Measurements from ENCODE around the gene FECH. TPM values are rescaled to one million over a fixed set of nuclear protein-coding genes. Genes with fewer than 3 reads are reported as not detected.
"Not testable (repeated sequence)": the region's sequence is repeated elsewhere in the genome, so short reads cannot be mapped to it uniquely, and the experiment has no call there.

FECH gene
- total RNA-seq, 2 experiments from 2014 or later: 28.2 to 28.8 TPM

DNA sequence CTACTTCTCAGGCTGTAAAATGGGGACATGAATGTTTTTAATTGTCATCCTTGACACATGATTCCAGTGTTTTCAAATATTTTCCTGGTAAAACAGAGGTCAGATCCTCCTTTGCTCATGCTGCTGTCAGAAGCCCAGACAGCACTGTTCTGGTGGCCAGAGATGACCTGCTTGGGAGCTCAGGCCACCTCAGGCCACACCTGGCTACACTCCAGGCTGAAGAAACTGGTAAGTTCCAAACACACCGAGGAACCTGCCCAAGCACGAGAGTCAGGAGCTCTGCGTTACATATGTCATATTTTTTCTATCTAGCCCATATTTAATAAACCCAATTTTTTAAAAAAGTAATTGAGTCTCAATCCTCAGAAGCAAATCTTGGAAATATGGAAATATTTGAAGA lies 47.9 kb downstream of the FECH start:
- Mint-ChIP-seq H3K36me3 (no peaks in the 10 kb centered on the region), H3K4me3 (no peak overlapping the region), H3K9me3 (ENCODE audit: low read depth) (no peaks in the 10 kb centered on the region), H3K27me3 (no peaks in the 10 kb centered on the region), H3K4me1 (no peaks in the 10 kb centered on the region), H3K27ac (no peak overlapping the region)
- ATAC-seq (no peak), DNase-seq (no peak)
- CTCF ChIA-PET: no interaction called here

DNA sequence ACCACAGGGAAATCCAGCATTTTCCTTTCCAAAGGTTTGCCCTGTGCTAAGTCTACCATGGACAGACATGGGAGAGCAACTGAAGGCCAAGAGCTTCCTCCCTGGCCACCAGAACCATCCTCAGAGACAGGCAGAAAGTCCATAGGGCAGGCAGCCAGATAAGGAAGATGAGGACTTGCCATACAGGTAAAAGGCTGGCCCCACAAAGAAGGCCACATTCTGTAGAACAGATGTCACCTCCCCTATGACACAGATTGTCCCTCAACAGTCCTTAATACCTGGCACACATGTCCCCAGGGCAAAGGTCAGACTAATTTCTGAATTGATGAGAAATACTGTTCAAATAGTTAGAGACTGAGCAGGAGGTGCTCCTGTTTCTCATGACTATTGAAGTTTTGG lies 52.0 kb downstream of the FECH start:
- no peaks in the 10 kb centered on the region for H3K36me3 Mint-ChIP-seq
- H3K4me1 Mint-ChIP-seq: no peaks in the 10 kb centered on the region
- DNase-seq: no peak
- no peak for ATAC-seq
- H3K4me3 Mint-ChIP-seq: no peak overlapping the region
- CTCF ChIA-PET: no interaction called here
- no peak overlapping the region for H3K27ac Mint-ChIP-seq
- H3K27me3 Mint-ChIP-seq: no peaks in the 10 kb centered on the region
- no peaks in the 10 kb centered on the region for H3K9me3 Mint-ChIP-seq (ENCODE audit: low read depth)

DNA sequence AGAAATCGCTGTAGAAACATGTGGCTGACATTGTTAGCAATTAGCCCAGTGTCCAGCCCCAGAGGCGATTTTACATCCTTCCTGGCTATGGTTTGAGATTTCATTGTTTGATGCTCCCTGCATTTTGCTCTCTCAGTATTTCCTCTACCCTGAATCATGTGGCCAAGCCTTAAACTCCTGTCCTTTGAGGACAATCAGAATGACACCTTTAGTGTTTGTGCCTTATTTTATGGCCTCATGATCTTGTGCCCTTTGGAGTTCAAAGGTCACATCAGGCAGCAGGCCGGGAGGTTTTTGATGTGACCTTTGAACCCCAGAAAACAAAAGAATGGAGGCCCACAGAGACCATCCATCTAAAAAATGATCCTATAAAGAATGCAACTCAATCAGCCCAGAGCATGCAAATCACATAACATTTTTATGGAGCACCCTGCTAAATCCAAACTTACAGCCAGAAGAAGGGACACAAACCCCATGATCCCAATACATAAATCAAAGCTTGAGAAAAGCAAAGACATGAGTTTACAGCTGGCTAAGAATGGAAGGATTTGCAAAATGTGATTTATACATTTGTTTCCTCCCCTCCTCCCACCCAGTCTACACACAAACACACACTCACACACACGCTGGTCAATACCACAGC lies 52.5 kb downstream of the FECH start:
- Mint-ChIP-seq H3K36me3 (no peaks in the 10 kb centered on the region), H3K4me1 (no peaks in the 10 kb centered on the region), H3K4me3 (no peak overlapping the region), H3K27me3 (no peaks in the 10 kb centered on the region), H3K9me3 (ENCODE audit: low read depth) (no peaks in the 10 kb centered on the region), H3K27ac (no peak overlapping the region)
- DNase-seq: no peak
- no peak for ATAC-seq
- CTCF ChIA-PET: no interaction called here

DNA sequence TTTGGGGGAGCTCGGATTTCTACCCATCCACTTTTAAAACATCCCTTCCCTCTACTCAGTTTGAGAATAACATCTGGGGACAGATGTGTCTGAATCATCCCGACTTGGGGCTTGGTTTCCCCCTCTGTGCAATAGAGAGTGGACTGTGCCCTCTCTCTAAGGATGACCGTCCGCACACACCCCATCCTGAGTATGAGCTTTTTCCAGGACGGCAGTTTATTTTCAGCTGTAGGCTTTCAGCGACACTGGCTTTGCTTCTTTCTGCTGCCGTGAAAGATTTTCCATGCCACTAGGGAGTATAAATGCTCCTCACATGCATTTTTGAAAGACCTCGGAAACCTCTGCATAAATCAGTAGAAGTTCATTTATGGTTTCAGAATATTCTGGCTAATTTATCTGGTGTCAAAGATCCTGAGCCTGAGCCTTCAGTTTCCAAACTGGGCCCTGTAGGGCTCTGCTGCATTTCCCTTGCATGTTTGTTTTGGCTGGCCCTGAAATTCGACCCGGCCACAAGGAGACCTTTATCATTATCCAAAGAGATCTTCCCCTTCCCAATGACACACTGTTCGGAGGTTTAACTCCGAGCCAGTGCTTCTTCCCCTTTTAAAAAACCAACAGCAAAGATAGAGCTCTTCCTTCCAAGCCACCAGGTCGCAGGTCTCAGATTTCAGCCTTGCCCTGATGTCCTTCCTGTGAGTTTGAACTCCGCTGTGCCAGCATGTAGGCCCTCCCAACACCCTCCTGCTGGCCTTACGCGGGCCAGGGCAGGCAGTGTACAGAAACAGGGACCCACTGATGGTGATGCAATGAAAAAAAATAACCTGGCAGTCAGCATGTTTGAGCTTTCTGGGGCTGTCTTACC lies 53.3 kb downstream of the FECH start:
- Mint-ChIP-seq H3K27ac (no peak overlapping the region), H3K27me3 (no peaks in the 10 kb centered on the region), H3K4me1 (no peaks in the 10 kb centered on the region), H3K36me3 (no peaks in the 10 kb centered on the region), H3K4me3 (no peak overlapping the region), H3K9me3 (ENCODE audit: low read depth) (no peaks in the 10 kb centered on the region)
- no peak for DNase-seq
- no peak for ATAC-seq
- CTCF ChIA-PET: no interaction called here

DNA sequence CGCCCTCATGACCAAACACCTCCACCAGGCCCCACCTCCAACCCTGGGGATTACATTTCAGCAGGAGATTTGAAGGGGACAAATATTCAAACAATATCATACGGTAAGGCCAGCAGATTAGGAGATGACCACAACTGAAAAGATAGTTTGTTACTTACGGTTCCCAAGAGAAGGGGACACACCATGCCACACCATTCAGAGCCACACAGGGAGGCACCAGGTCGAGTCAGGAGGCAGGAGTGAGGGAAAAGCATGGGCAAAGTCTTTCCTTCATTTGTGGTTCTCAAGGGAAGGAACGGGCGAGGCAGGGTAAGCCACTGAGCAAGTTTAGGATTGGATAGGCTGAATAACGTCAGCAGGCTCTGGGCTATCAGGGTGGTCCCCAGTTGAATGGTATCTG lies 57.4 kb downstream of the FECH start:
- H3K4me1 Mint-ChIP-seq: no peaks in the 10 kb centered on the region
- H3K4me3 Mint-ChIP-seq: no peak overlapping the region
- no peaks in the 10 kb centered on the region for H3K36me3 Mint-ChIP-seq
- ATAC-seq (no peak), DNase-seq (no peak)
- CTCF ChIA-PET: no interaction called here
- H3K9me3 Mint-ChIP-seq (ENCODE audit: low read depth): no peaks in the 10 kb centered on the region
- no peak overlapping the region for H3K27ac Mint-ChIP-seq
- H3K27me3 Mint-ChIP-seq: peaks cover 2% of the 10 kb centered on the region

DNA sequence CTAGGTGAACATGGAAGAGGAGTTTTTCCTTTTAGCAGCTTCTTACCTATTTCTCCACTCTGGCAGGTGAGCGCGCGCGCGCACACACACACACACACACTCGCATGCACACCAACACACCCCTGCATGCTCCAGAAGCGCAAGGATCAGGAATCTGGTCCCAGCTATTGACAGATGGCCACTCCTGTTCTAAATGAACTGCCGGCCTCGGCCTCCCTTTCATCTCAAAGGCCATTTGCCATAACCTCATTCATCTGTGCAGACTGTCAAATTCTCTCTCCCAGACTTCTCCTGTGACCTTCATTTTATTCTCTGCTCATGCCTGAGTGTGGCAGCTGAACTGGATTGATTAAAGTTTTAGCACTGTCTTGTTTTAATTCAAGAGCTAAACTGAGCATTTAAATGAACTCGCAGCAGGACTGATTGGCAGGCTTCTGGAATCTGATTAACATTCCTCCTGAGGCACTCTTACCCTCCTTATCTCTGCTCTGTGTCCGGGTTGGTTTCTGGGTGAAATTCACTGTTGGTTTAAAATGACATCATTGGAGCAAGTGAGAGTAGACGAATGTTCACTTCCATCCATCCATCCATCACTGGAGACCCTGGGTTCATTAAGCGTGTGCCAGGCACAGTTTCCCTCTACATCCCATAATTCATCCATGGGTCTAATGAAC lies 58.8 kb downstream of the FECH start:
- Mint-ChIP-seq H3K4me3 (no peak overlapping the region), H3K9me3 (ENCODE audit: low read depth) (no peaks in the 10 kb centered on the region), H3K27ac (no peak overlapping the region), H3K4me1 (no peaks in the 10 kb centered on the region), H3K36me3 (no peaks in the 10 kb centered on the region), H3K27me3 (peaks cover 2% of the 10 kb centered on the region)
- no peak for DNase-seq
- CTCF ChIA-PET: no interaction called here
- no peak for ATAC-seq

DNA sequence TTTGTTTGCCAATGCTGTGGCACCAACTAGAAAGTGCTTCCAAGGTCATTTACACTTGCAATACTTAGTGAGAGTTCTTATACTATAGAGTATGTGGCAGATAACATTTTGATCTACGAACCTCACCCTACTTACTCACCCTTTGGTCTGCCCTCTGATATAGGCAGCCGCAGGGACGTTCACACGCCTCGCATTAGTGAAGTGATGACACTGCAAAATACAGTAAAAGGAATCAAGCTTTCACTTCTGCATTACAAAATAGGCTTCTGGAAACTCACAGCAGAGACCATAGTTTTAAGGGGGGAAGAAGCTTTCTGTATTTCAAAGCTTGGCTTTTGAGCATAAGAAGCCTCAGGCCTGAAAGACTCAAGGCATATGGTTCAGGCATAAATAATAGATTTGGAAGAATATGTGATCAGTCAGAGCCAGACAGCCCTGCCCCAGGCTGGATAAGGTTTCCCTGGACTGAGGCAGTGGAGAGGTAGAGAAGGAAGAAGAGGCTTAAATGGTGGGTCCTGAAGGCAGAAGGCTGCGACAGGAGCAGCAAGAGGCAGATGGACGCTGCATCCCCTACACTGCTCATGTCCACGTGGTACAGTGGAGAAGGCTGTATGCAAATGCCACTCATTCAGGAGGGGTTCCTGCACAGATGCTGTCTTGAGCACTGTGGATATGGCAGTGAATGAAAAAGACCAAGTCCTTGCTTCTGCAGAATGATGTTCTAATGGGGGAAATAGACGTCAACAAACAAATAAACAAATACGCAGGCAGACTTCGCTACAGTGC lies 63.1 kb downstream of the FECH start:
- no peak for ATAC-seq

DNA sequence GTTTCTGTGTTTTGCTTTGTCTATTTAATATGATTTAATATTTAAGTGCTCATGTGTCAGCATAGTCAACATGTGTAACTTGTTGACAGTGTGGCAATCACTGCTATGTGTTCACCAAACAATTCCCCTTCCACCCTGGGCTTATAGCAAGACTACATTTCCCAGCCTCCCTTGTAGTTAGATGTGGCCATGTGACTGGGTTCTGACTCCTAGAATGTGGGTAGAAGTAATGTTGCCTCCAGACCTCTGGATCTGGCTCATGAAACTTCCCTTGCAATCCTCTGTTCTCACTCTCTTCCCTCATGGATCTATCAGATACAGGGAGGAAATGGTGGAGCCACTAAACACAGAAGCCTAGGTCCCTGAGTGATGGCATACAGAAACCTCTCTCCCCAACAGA lies 64.2 kb downstream of the FECH start:
- H3K4me1 Mint-ChIP-seq; H3K9me3 Mint-ChIP-seq (ENCODE audit: low read depth); H3K4me3 Mint-ChIP-seq; CTCF ChIA-PET; H3K36me3 Mint-ChIP-seq; ATAC-seq; DNase-seq; H3K27ac Mint-ChIP-seq: not testable (repeated sequence)
- peaks cover 11% of the 10 kb centered on the region for H3K27me3 Mint-ChIP-seq

More for the DNA sequence above, 63.1 kb downstream of the FECH start:
- peaks cover 11% of the 10 kb centered on the region for H3K27me3 Mint-ChIP-seq
- no peak for DNase-seq
- no peaks in the 10 kb centered on the region for H3K36me3 Mint-ChIP-seq
- CTCF ChIA-PET: interaction anchor here (1.8 kb wide), 1 partner anchor 14 kb away, joined by 4 read pairs; no protein-coding TSS in a partner anchor
- H3K4me3 Mint-ChIP-seq: no peak overlapping the region
- H3K4me1 Mint-ChIP-seq: no peaks in the 10 kb centered on the region
- no peaks in the 10 kb centered on the region for H3K9me3 Mint-ChIP-seq (ENCODE audit: low read depth)
- H3K27ac Mint-ChIP-seq: no peak overlapping the region

DNA sequence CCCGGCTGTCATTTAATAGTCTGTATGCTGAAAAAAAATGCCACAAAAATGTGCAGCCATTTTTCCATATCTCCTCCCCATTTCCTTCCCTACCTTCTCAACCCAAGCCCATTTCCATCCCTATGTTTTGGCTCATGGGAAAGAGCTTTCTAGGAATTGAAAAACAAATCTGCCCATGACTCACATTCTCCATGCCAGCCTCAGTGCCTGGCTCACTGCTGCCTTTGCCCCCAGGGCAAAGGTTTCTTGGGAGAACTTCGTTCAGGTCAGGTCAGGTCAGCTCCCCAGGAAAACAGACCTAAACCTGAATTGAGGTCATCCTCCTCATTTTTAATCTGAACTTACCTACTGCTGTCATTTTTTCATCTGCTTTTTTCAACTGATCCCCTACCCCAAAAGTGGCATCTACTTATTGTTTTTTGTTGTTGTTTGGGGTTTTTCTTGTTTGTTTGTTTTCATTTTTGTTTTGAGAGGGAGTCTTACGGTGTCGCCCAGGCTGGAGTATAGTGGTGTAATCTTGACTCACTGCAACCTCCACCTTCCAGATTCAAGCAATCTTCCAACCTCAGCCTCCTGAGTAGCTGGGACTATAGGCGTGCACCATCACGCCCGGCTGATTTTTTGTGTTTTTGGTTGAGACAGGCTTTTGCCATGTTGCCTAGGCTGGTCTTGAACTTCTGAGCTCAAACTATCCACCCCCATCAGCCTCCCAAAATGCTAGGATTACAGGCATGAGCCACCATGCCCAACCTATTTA lies 66.7 kb downstream of the FECH start:
- H3K4me1 Mint-ChIP-seq: no peaks in the 10 kb centered on the region
- DNase-seq (no peak), ATAC-seq (no peak)
- no peaks in the 10 kb centered on the region for H3K9me3 Mint-ChIP-seq (ENCODE audit: low read depth)
- no peaks in the 10 kb centered on the region for H3K36me3 Mint-ChIP-seq
- peaks cover 16% of the 10 kb centered on the region for H3K27me3 Mint-ChIP-seq
- no peak overlapping the region for H3K27ac Mint-ChIP-seq
- CTCF ChIA-PET: no interaction called here
- H3K4me3 Mint-ChIP-seq: no peak overlapping the region

DNA sequence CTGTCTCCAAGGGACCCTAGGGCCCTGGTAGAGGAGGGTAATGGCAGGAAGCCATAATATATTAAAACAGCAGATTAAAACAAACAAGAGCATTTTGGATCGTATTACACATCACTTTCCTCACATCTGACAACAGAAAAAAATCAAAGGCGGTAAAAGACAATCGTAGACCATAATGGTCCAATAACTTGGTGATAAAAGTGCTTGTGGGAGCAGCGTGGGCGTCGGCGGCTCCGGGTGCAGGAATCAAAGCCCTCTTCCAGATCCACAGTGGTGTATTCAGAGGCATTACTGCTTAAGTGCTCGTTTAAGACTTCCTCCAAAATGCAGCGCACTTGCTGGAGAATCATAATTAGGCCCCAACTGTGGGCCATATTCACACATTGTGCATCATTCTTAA lies 68.0 kb downstream of the FECH start:
- Mint-ChIP-seq H3K9me3 (ENCODE audit: low read depth) (no peaks in the 10 kb centered on the region), H3K4me1 (no peaks in the 10 kb centered on the region), H3K36me3 (no peaks in the 10 kb centered on the region), H3K27ac (no peak overlapping the region), H3K4me3 (no peak overlapping the region), H3K27me3 (peaks cover 13% of the 10 kb centered on the region)
- CTCF ChIA-PET: no interaction called here
- ATAC-seq (no peak), DNase-seq (no peak)

DNA sequence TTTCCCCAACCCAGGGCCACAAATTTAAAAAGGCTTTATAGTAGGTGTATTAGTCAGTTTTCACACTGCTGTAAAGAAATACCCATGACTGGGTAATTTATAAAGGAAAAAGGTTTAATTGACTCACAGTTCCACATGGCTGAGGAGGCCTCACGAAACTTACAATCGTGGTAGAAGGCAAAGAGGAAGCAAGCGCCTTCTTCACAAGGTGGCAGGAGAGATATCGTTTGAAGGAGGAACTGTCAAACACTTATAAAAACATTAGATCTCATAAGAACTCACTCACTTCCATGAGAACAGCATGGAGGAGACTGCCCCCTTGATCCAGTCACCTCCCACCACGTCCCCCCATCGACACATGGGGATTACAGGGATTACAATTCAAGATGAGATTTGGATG lies 70.4 kb downstream of the FECH start:
- H3K4me3 Mint-ChIP-seq: no peak overlapping the region
- DNase-seq: no peak
- ATAC-seq: no peak
- H3K36me3 Mint-ChIP-seq: no peaks in the 10 kb centered on the region
- CTCF ChIA-PET: no interaction called here
- H3K27me3 Mint-ChIP-seq: peaks cover 10% of the 10 kb centered on the region
- no peak overlapping the region for H3K27ac Mint-ChIP-seq
- no peaks in the 10 kb centered on the region for H3K4me1 Mint-ChIP-seq
- no peaks in the 10 kb centered on the region for H3K9me3 Mint-ChIP-seq (ENCODE audit: low read depth)

DNA sequence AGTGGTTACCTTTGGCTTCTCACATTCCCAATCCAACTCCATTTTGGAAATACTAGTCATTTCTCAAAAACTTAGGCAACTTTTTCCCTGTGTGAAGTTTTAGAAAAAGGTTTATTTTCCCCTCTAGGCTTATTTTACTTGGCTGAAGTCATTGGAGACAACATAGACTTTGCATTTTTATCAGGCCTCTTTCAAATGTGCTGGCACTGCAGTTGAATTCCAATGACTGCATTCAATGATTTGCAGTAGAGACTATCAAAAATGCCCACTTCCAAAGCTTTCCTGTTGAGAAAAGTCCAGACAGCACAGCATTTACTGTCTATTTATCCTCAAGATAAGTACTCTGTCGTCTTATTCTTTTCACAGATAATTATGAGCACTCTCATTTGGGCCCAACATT lies 81.3 kb downstream of the FECH start:
- H3K4me3 Mint-ChIP-seq: no peak overlapping the region
- no peaks in the 10 kb centered on the region for H3K36me3 Mint-ChIP-seq
- H3K4me1 Mint-ChIP-seq: no peaks in the 10 kb centered on the region
- CTCF ChIA-PET: no interaction called here
- ATAC-seq: no peak
- H3K27me3 Mint-ChIP-seq: no peaks in the 10 kb centered on the region
- DNase-seq: no peak
- H3K9me3 Mint-ChIP-seq (ENCODE audit: low read depth): no peaks in the 10 kb centered on the region
- no peak overlapping the region for H3K27ac Mint-ChIP-seq

DNA sequence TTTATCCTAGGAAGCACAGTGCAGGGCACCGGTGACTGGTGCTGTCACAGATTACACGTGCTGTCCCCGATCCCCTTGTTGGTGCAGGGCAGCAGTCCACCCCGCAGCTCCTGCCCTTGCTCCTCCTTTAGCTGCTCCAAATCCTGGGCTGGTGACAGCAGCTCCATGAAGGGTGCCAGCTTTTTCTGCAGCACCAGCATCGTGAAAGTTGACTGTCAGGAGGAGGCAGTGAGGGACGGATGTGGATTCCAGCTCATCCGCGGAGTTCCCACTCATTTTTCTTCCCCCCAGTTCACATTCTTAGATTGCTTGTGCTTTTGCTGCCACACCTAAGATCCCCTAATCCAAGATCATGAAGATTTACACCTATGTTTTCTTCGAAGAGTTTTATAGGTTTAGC lies 83.9 kb downstream of the FECH start:
- no peak for ATAC-seq
- CTCF ChIA-PET: no interaction called here
- no peaks in the 10 kb centered on the region for H3K36me3 Mint-ChIP-seq
- H3K27me3 Mint-ChIP-seq: no peaks in the 10 kb centered on the region
- H3K4me1 Mint-ChIP-seq: no peaks in the 10 kb centered on the region
- H3K9me3 Mint-ChIP-seq (ENCODE audit: low read depth): no peaks in the 10 kb centered on the region
- no peak overlapping the region for H3K4me3 Mint-ChIP-seq
- no peak for DNase-seq
- no peak overlapping the region for H3K27ac Mint-ChIP-seq

All from activated CD8-positive, alpha-beta memory T cell treated with anti-CD3 and anti-CD28 coated beads, Interleukin-2, amount 10 ng/mL, durations not matched to agents 7 days and 5 days (primary cell).